CD4-positive, alpha-beta memory T cell (primary cell): ENCODE data around the gene CLOCK. TPM values are rescaled to one million over a fixed set of nuclear protein-coding genes. Genes with fewer than 3 reads are reported as not detected.

Source experiments
- CTCF ChIA-PET: fragments of 350-600 bp; sonication (Branson Sonifier 250); formaldehyde crosslinking; loops from one replicate; lab custom pipeline; 2021; ENCODE audit warnings: inconsistent platforms; ENCODE audit not compliant: partially characterized antibody; lab: Charles Lee
- POLR2A ChIA-PET: fragments of 350-600 bp; sonication (Branson Sonifier 250); formaldehyde crosslinking; loops from one replicate; lab custom pipeline; 2021; ENCODE audit not compliant: partially characterized antibody; lab: Charles Lee
- DNase-seq, 5 donors: peaks; one replicate each; pipeline versions ENCODE4 v3.0.0 to v3.0.0-alpha.2; 2020 to 2022; ENCODE audit warnings: mixed read lengths in 1 of 5
- H3K27ac ChIP-seq: one replicate; pipeline ENCODE4 v1.7.0; 2013; ENCODE audit warnings: low read depth, low read length
- H3K27me3 ChIP-seq: 2 replicates; pipeline ENCODE4 v1.7.0; 2013; ENCODE audit warnings: mild to moderate bottlenecking, low read length, moderate library complexity; ENCODE audit not compliant: insufficient read depth
- H3K36me3 ChIP-seq: 2 replicates; pipeline ENCODE4 v1.7.0; 2013; ENCODE audit warnings: mild to moderate bottlenecking, low read length, moderate library complexity; ENCODE audit not compliant: insufficient read depth
- H3K4me1 ChIP-seq: 2 replicates; pipeline ENCODE4 v1.7.0; 2013; ENCODE audit warnings: mild to moderate bottlenecking, low read length, moderate library complexity; ENCODE audit not compliant: insufficient read depth
- H3K4me3 ChIP-seq, 2 donors: one replicate each; pipeline ENCODE4 v1.7.0; 2013; ENCODE audit warnings: low read length in 2 of 2, mild to moderate bottlenecking in 1 of 2
- H3K9me3 ChIP-seq, 2 donors: one replicate each; pipeline ENCODE4 v1.7.0; 2013; ENCODE audit warnings: low read length in 2 of 2, control low read depth in 1 of 2; ENCODE audit not compliant: control insufficient read depth in 1 of 2
- H3K27ac Mint-ChIP-seq, 7 donors: one replicate each; pipeline ENCODE4 v1.8.0; 2020 to 2021; ENCODE audit warnings: mixed read lengths in 7 of 7, mild to moderate bottlenecking in 6 of 7, inconsistent platforms in 3 of 7, moderate library complexity in 3 of 7
- H3K27me3 Mint-ChIP-seq, 2 donors: one replicate each; pipeline ENCODE4 v1.8.0; 2020 to 2021; ENCODE audit warnings: mixed read lengths in 2 of 2
- H3K36me3 Mint-ChIP-seq, 2 donors: one replicate each; pipeline ENCODE4 v1.8.0; 2020 to 2021; ENCODE audit warnings: mixed read lengths in 2 of 2, inconsistent platforms in 1 of 2, mild to moderate bottlenecking in 1 of 2
- H3K4me1 Mint-ChIP-seq, 4 donors: one replicate each; pipeline ENCODE4 v1.8.0; 2020 to 2021; ENCODE audit warnings: mixed read lengths in 4 of 4, mild to moderate bottlenecking in 1 of 4
- H3K4me3 Mint-ChIP-seq, 8 donors: one replicate each; pipeline ENCODE4 v1.8.0; 2020 to 2021; ENCODE audit warnings: mixed read lengths in 8 of 8, mild to moderate bottlenecking in 7 of 8, moderate library complexity in 6 of 8, inconsistent platforms in 3 of 8
- H3K9me3 Mint-ChIP-seq, 8 donors: one replicate each; pipeline ENCODE4 v1.8.0; 2020 to 2021; ENCODE audit warnings: mixed read lengths in 8 of 8, mild to moderate bottlenecking in 5 of 8, inconsistent platforms in 3 of 8, moderate library complexity in 1 of 8
- intact Hi-C: fragments of 100-400 bp; cut with micrococcal nuclease; formaldehyde crosslinking; loops from one replicate; pipeline ENCODE4 v1.15.1; 2023
- polyA plus RNA-seq, 2 donors: library from polyadenylated mRNA; unstranded; fragments of 300-500 nt; fragmentation: Illumina TruSeq; gene quantifications; one replicate each; pipeline ENCODE4 v1.2.3, GENCODE V29; 2021
- total RNA-seq, 2 experiments: library from RNA; stranded (reverse); gene quantifications; one replicate each; pipeline ENCODE4 v1.2.3, GENCODE V29; 2021

CLOCK gene
- total and polyA plus RNA-seq, 4 experiments from 2014 or later = 2.1 to 15.4 (median 9.8) TPM

GRCh38 chr4:55445921-55446577 lies 100.7 kb downstream of the CLOCK start:
- CTCF ChIA-PET = interaction anchor here (0.7 to 3.4 kb wide), 15 partner anchors 10 to 511 kb away, joined by 3 to 24 read pairs (median 5); partner anchors contain the start of genes SRD5A3 and TMEM165
- Mint-ChIP-seq H3K36me3 (peaks cover 38 to 55% of the 10 kb centered on the region in 2 donors), H3K27ac (peak overlapping the region in 2 of 7 donors; percentile 4 to 50), H3K9me3 (no peaks in the 10 kb centered on the region), H3K27me3 (no peaks in the 10 kb centered on the region), H3K4me1 (peaks cover 6 to 14% (median 10%) of the 10 kb centered on the region in 4 donors), H3K4me3 (no peak overlapping the region)
- peaks cover 2% of the 10 kb centered on the region for H3K36me3 ChIP-seq
- H3K4me3 ChIP-seq = no peak overlapping the region
- intact Hi-C loops = loop anchor here (1.0 to 5.0 kb wide), 3 partner anchors 101 to 421 kb away; partner anchors contain the start of gene CLOCK
- no peaks in the 10 kb centered on the region for H3K9me3 ChIP-seq
- no peak overlapping the region for H3K27ac ChIP-seq
- no peak for DNase-seq
- H3K27me3 ChIP-seq = no peaks in the 10 kb centered on the region
- POLR2A ChIA-PET = interaction anchor here (0.7 to 3.5 kb wide), 3 partner anchors 9 to 163 kb away, joined by 4 to 19 read pairs (median 5); partner anchors contain the start of gene CLOCK
- peaks cover 10% of the 10 kb centered on the region for H3K4me1 ChIP-seq

DNA sequence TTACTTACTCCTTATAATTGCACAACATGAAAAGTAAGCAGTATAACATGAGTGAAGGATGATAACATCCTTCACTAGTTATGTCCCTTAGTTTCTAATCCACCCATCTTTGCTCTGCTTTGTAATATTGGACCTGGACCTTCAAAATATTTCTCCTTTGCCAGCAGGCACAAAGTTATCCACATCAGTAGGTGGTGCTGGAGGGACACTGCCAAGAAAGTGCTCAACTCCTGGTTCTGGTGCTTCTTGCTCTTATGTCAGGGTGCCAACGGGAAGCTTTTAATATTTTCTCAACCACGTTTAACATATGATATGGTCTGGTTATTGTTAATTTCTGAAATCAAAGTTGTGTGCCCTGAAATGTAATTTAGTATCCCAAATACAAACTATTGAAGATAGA lies 101.9 kb downstream of the CLOCK start:
- Histone ChIP-seq H3K9me3 (no peaks in the 10 kb centered on the region), H3K4me1 (peaks cover 10% of the 10 kb centered on the region), H3K36me3 (peaks cover 6% of the 10 kb centered on the region), H3K27me3 (no peaks in the 10 kb centered on the region), H3K27ac (no peak overlapping the region), H3K4me3 (no peak overlapping the region)
- no peak overlapping the region for H3K4me3 Mint-ChIP-seq
- H3K27me3 Mint-ChIP-seq = no peaks in the 10 kb centered on the region
- H3K9me3 Mint-ChIP-seq = no peaks in the 10 kb centered on the region
- peak overlapping the region in 1 of 7 donors; percentile 36 for H3K27ac Mint-ChIP-seq
- DNase-seq = no peak
- intact Hi-C loops = loop anchor here (1.0 to 5.0 kb wide), 3 partner anchors 102 to 422 kb away; partner anchors contain the start of gene CLOCK
- H3K4me1 Mint-ChIP-seq = peaks cover 6 to 12% (median 9%) of the 10 kb centered on the region in 4 donors
- POLR2A ChIA-PET = interaction anchor here (3.5 kb wide), 1 partner anchor 101 kb away, joined by 19 read pairs; the partner anchor contains the start of gene CLOCK
- CTCF ChIA-PET = interaction anchor here (0.7 to 3.4 kb wide), 11 partner anchors 11 to 934 kb away, joined by 3 to 24 read pairs (median 6); partner anchors contain the start of gene SRD5A3
- H3K36me3 Mint-ChIP-seq = peaks cover 36 to 56% of the 10 kb centered on the region in 2 donors

DNA sequence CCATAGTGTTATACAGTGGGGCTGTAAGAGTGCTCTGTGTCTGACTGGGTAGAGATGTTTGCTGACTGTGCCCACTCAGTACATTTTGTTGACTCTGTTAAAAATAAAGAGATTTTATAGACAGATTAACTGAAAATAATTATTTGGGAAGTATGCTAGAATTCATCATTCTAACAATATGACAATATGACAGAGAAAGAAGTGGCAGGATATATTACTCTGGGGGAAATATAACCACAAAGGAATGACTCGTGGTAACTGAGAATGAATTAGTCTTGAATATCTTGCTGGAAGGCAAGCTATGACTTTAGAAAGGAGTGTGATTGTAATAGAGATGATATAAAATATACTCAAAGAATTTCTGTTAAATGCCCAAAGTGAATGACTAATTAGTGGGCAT lies 104.2 kb downstream of the CLOCK start:
- Histone ChIP-seq H3K9me3 (no peaks in the 10 kb centered on the region), H3K36me3 (peaks cover 6% of the 10 kb centered on the region), H3K27me3 (no peaks in the 10 kb centered on the region), H3K4me1 (peaks cover 5% of the 10 kb centered on the region), H3K27ac (no peak overlapping the region), H3K4me3 (no peak overlapping the region)
- no peak overlapping the region for H3K27ac Mint-ChIP-seq
- CTCF ChIA-PET = interaction anchor here (1.2 kb wide), 1 partner anchor 32 kb away, joined by 3 read pairs; no protein-coding TSS in a partner anchor
- peaks cover 0 to 8% (median 4%) of the 10 kb centered on the region in 4 donors for H3K4me1 Mint-ChIP-seq
- peaks cover 27 to 57% of the 10 kb centered on the region in 2 donors for H3K36me3 Mint-ChIP-seq
- no peak for DNase-seq
- no peak overlapping the region for H3K4me3 Mint-ChIP-seq
- no peaks in the 10 kb centered on the region for H3K9me3 Mint-ChIP-seq
- POLR2A ChIA-PET = no interaction called here
- intact Hi-C loops = no loop called here
- no peaks in the 10 kb centered on the region for H3K27me3 Mint-ChIP-seq

- Mint-ChIP-seq H3K4me3 (no peak overlapping the region), H3K9me3 (no peaks in the 10 kb centered on the region), H3K4me1 (peaks cover 1 to 9% (median 7%) of the 10 kb centered on the region in 4 donors), H3K36me3 (peaks cover 32 to 71% of the 10 kb centered on the region in 2 donors), H3K27me3 (no peaks in the 10 kb centered on the region), H3K27ac (peak overlapping the region in 3 of 7 donors; percentile 20 to 87 (median 24))
- H3K27me3 ChIP-seq = no peaks in the 10 kb centered on the region
- DNase-seq = no peak
- H3K9me3 ChIP-seq = no peaks in the 10 kb centered on the region
- peaks cover under 1% of the 10 kb centered on the region for H3K4me1 ChIP-seq
- no peak overlapping the region for H3K27ac ChIP-seq
- H3K36me3 ChIP-seq = peaks cover 6% of the 10 kb centered on the region
- no peak overlapping the region for H3K4me3 ChIP-seq
- ChIA-PET POLR2A (no interaction called here), CTCF (interaction anchor here (1.3 kb wide), 1 partner anchor 54 kb away, joined by 3 read pairs; no protein-coding TSS in a partner anchor)
- intact Hi-C loops = no loop called here
Observed at GRCh38 chr4:55440786-55441185, 105.9 kb downstream of the CLOCK start.

DNA sequence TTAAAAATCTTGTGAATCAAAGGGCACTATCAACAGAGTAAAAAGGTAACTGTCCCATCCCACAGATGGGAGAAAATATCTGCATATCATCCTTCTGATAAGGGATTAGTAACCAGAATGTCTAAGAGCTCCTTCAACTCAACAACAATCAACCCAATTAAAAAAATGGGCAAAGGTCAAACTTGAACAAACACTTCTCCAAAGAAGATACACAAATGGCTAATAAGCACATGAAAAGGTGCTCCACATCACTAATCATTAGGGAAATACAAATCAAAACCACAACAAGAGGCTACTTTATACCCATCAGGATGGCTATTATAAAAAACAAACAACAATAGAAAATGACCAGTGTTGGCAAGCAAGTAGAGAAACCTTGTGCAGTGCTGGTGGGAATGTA lies 107.7 kb downstream of the CLOCK start:
- DNase-seq = no peak
- POLR2A ChIA-PET = no interaction called here
- no peaks in the 10 kb centered on the region for H3K27me3 Mint-ChIP-seq
- CTCF ChIA-PET = no interaction called here
- no peaks in the 10 kb centered on the region for H3K27me3 ChIP-seq
- H3K9me3 ChIP-seq = no peaks in the 10 kb centered on the region
- no peaks in the 10 kb centered on the region for H3K9me3 Mint-ChIP-seq
- no peak overlapping the region for H3K4me3 Mint-ChIP-seq
- intact Hi-C loops = no loop called here
- H3K27ac ChIP-seq = no peak overlapping the region
- H3K4me1 Mint-ChIP-seq = peaks cover 10 to 19% (median 15%) of the 10 kb centered on the region in 4 donors
- no peak overlapping the region for H3K4me3 ChIP-seq
- H3K4me1 ChIP-seq = peaks cover 9% of the 10 kb centered on the region
- peaks cover 14% of the 10 kb centered on the region for H3K36me3 ChIP-seq
- H3K27ac Mint-ChIP-seq = peak overlapping the region in 1 of 7 donors; percentile 14
- peaks cover 45 to 76% of the 10 kb centered on the region in 2 donors for H3K36me3 Mint-ChIP-seq

GRCh38 chr4:55438314-55438713 lies 108.4 kb downstream of the CLOCK start:
- Histone ChIP-seq H3K4me1 (peaks cover 9% of the 10 kb centered on the region), H3K27me3 (no peaks in the 10 kb centered on the region), H3K27ac (no peak overlapping the region), H3K36me3 (peaks cover 17% of the 10 kb centered on the region), H3K4me3 (no peak overlapping the region), H3K9me3 (no peaks in the 10 kb centered on the region)
- POLR2A ChIA-PET = interaction anchor here (1.7 kb wide), 1 partner anchor 108 kb away, joined by 9 read pairs; the partner anchor contains the start of gene CLOCK
- H3K9me3 Mint-ChIP-seq = no peaks in the 10 kb centered on the region
- CTCF ChIA-PET = interaction anchor here (1.2 kb wide), 1 partner anchor 25 kb away, joined by 4 read pairs; no protein-coding TSS in a partner anchor
- peaks cover 43 to 71% of the 10 kb centered on the region in 2 donors for H3K36me3 Mint-ChIP-seq
- no peak overlapping the region for H3K4me3 Mint-ChIP-seq
- peak overlapping the region in 1 of 7 donors; percentile 1 for H3K27ac Mint-ChIP-seq
- H3K27me3 Mint-ChIP-seq = no peaks in the 10 kb centered on the region
- intact Hi-C loops = no loop called here
- no peak for DNase-seq
- H3K4me1 Mint-ChIP-seq = peaks cover 10 to 19% (median 15%) of the 10 kb centered on the region in 4 donors

DNA sequence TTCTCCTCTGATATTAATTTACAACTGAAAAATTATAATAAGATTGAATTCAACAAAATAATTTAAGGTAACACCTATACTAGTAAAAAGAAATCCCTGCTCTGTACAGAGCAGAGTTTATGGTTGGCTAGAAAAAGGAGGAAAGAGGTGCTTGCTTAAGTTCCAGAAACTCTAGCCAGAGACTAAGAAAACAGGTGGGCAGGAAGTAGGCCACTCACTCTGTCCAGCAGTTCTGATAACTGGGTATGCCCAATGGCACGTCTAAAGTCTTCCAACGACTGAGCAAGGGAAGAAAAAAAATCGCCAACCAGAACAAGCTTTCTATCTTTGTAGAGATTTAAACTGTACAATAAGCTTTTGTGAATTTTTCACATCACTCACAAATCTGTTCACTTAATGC lies 108.9 kb downstream of the CLOCK start:
- Histone ChIP-seq H3K27me3 (no peaks in the 10 kb centered on the region), H3K27ac (no peak overlapping the region), H3K4me3 (no peak overlapping the region), H3K4me1 (peaks cover 9% of the 10 kb centered on the region), H3K36me3 (peaks cover 17% of the 10 kb centered on the region), H3K9me3 (no peaks in the 10 kb centered on the region)
- CTCF ChIA-PET = interaction anchor here (1.0 to 1.2 kb wide), 2 partner anchors 24 to 61 kb away, joined by 3 to 4 read pairs; no protein-coding TSS in a partner anchor
- Mint-ChIP-seq H3K36me3 (peaks cover 42 to 75% of the 10 kb centered on the region in 2 donors), H3K4me1 (peaks cover 10 to 19% (median 15%) of the 10 kb centered on the region in 4 donors), H3K9me3 (no peaks in the 10 kb centered on the region), H3K27ac (peak overlapping the region in 3 of 7 donors; percentile 43 to 62 (median 53)), H3K27me3 (no peaks in the 10 kb centered on the region), H3K4me3 (no peak overlapping the region)
- no peak for DNase-seq
- intact Hi-C loops = no loop called here
- POLR2A ChIA-PET = interaction anchor here (1.5 to 1.7 kb wide), 2 partner anchors 42 to 108 kb away, joined by 4 to 9 read pairs; partner anchors contain the start of genes CLOCK and TMEM165
